Measurements from ENCODE around the gene NLRC5. TPM values are rescaled to one million over a fixed set of nuclear protein-coding genes. Genes with fewer than 3 reads are reported as not detected.

Gene NLRC5
- total RNA-seq, 1 donor from 2014 or later, result 47.5 TPM

DNA sequence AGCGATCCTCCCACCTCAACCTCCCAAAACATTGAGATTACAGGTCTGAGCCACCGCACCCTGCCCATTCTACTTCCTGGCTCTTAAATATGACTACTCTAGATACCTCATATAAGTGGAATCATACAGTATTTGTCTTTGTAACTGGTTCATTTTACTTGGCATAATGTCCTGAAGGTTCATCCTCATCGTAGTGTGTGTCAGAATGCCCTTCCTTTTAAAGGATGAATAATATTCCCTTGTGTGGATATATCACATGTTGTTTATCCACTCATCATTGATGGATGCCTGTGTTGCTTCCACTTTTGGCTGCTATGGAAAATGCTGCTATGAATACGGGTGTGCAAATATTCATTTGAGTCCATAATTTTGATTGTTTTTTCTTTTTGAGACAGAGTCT is 33.3 kb upstream of the NLRC5 start:
- H3K27ac ChIP-seq, result no peak overlapping the region
- no peaks in the 10 kb centered on the region for H3K36me3 ChIP-seq
- TF ChIP-seq CTCF (IDR thresholded peaks at IDR 0.05), result no peak
- no peaks in the 10 kb centered on the region for H3K27me3 ChIP-seq (ENCODE audit: low read depth)
- H3K4me3 ChIP-seq, result no peak overlapping the region
- intact Hi-C loops (cut with DNase I), result no loop called here
- H3K9me3 ChIP-seq, result no peaks in the 10 kb centered on the region
- DNase-seq (no peak), ATAC-seq (no peak)
- H3K4me1 ChIP-seq, result peaks cover 20% of the 10 kb centered on the region

DNA sequence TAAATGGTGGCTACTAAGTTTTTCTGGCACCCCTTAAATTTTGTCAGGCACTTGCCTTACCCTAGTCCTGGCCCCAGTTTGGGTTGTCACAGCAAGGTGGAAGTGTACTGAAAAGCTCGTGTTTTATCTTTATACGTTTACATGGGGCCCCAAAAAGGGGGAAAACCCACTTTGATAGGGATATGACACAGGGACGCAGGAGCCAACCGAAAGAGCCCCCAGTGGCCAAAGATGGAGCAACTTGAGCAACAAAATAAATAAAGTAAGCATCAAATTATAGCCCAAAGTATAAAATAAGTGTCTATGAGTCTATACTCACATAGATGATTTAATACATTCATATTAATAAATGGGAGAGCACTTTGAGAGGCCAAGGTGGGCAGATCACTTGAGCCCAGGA is 32.6 kb upstream of the NLRC5 start:
- no peak for DNase-seq
- Histone ChIP-seq H3K36me3 (no peaks in the 10 kb centered on the region), H3K4me1 (peaks cover 20% of the 10 kb centered on the region), H3K27ac (no peak overlapping the region), H3K4me3 (no peak overlapping the region), H3K27me3 (ENCODE audit: low read depth) (no peaks in the 10 kb centered on the region), H3K9me3 (no peaks in the 10 kb centered on the region)
- no peak for ATAC-seq
- intact Hi-C loops (cut with DNase I), result no loop called here
- no peak for TF ChIP-seq CTCF (IDR thresholded peaks at IDR 0.05)

DNA sequence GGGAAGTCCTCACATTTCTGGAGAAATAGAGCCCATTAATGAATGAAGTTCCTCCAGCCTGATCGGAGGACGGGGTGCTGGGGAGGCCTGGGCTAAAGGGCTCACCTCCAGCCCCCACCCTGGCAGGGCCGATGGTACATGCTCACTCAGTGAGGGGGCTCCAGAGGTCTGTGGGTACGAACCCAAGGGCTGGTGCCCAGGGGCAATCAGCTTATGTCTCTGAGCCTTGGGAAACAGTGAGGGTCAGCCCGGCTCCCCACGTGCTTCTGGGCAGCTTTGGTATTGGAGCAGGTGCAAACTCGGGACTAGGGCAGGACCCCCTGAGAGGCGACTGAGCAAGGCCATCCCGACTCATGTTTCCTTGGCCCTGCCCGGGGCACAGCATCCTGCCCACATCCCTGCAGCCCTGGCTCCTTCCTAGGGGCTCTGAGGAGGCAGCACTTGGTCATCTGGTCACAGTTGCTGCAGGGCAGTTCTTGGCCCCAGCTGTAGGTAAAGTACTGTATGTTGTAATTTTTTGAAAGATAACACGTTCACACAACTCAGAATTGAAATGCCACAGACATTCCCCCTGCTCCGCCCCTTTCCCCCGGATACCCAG is 28.6 kb upstream of the NLRC5 start:
- intact Hi-C loops (cut with DNase I), result no loop called here
- no peaks in the 10 kb centered on the region for H3K9me3 ChIP-seq
- H3K4me1 ChIP-seq, result peaks cover 44% of the 10 kb centered on the region
- no peaks in the 10 kb centered on the region for H3K36me3 ChIP-seq
- no peak for DNase-seq
- no peaks in the 10 kb centered on the region for H3K27me3 ChIP-seq (ENCODE audit: low read depth)
- H3K27ac ChIP-seq, result peak overlapping the region; percentile 11
- no peak for TF ChIP-seq CTCF (IDR thresholded peaks at IDR 0.05)
- no peak for ATAC-seq
- H3K4me3 ChIP-seq, result no peak overlapping the region

DNA sequence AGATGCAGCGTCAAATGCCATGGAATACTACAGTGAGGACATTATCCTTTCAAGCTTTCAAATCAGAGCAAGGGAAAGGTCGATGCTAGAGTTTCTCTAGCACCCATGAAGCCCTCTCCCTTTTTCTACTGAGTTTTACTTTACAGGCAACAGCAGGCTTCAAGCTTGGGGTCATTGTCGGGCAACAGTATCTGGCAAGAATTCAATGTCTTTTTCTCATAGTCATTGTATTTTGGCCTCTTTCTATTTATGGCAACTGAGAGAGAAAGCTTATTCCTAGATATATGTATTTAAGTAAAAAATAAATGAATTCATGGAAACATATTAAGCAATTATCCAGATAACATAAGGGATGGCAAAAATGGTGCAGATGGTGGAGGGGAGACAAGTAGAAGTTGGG is 28.0 kb upstream of the NLRC5 start:
- intact Hi-C loops (cut with DNase I), result no loop called here
- DNase-seq, result no peak

GRCh38 chr16:56961851-56962281 is 27.5 kb upstream of the NLRC5 start, which contains the start of gene CETP:
TSS of gene CETP (plus strand) at chr16:56961950. CDS start at chr16:56961980, 30 bp downstream.
- ATAC-seq, result no peak
- no peak for DNase-seq
- H3K36me3 ChIP-seq, result no peaks in the 10 kb centered on the region
- H3K27ac ChIP-seq, result peak within 1 kb of the TSS; percentile 62
- no peak for TF ChIP-seq CTCF (IDR thresholded peaks at IDR 0.05)
- H3K4me3 ChIP-seq, result no peak within 1 kb of the TSS
- H3K27me3 ChIP-seq (ENCODE audit: low read depth), result no peaks in the 10 kb centered on the region
- intact Hi-C loops (cut with DNase I), result no loop called here
- H3K9me3 ChIP-seq, result no peaks in the 10 kb centered on the region
- H3K4me1 ChIP-seq, result peaks cover 51% of the 10 kb centered on the region

More for the DNA sequence above, 28.0 kb upstream of the NLRC5 start:
- no peak for ATAC-seq
- H3K4me1 ChIP-seq, result peaks cover 50% of the 10 kb centered on the region
- no peak for TF ChIP-seq CTCF (IDR thresholded peaks at IDR 0.05)
- no peaks in the 10 kb centered on the region for H3K9me3 ChIP-seq
- no peaks in the 10 kb centered on the region for H3K27me3 ChIP-seq (ENCODE audit: low read depth)
- H3K27ac ChIP-seq, result peak overlapping the region; percentile 62
- no peak overlapping the region for H3K4me3 ChIP-seq
- H3K36me3 ChIP-seq, result no peaks in the 10 kb centered on the region

Data from lower lobe of right lung (tissue), 2 donors.